ENCODE measurements around the gene LMF1.

The LMF1 gene

GRCh38 chr16:999677-1000076 is 28.9 kb upstream of the LMF1 start:
- Histone ChIP-seq H3K27ac (ENCODE audit: low read length) (no peak overlapping the region), H3K27me3 (ENCODE audit: insufficient read depth, low read length) (peaks cover 26% of the 10 kb centered on the region), H3K36me3 (ENCODE audit: insufficient read depth, low read depth, low read length) (no peaks in the 10 kb centered on the region), H3K9ac (ENCODE audit: low read depth, low read length) (no peak overlapping the region), H3K4me3 (ENCODE audit: low read length) (no peak overlapping the region), H3K9me3 (ENCODE audit: insufficient read depth, low read depth, low read length) (no peaks in the 10 kb centered on the region), H3K4me1 (ENCODE audit: insufficient read depth, low read length) (0 out of 2 replicates have a peak, but pooled peaks cover 4% of the 10 kb centered on the region)

- 0 out of 2 replicates have a peak, but pooled peaks cover 4% of the 10 kb centered on the region for H3K4me1 ChIP-seq (ENCODE audit: insufficient read depth, low read length)
- peaks cover 29% of the 10 kb centered on the region for H3K27me3 ChIP-seq (ENCODE audit: insufficient read depth, low read length)
- H3K27ac ChIP-seq (ENCODE audit: low read length) = no peak overlapping the region
- no peak overlapping the region for H3K9ac ChIP-seq (ENCODE audit: low read depth, low read length)
- H3K36me3 ChIP-seq (ENCODE audit: insufficient read depth, low read depth, low read length) = no peaks in the 10 kb centered on the region
- no peak overlapping the region for H3K4me3 ChIP-seq (ENCODE audit: low read length)
- no peaks in the 10 kb centered on the region for H3K9me3 ChIP-seq (ENCODE audit: insufficient read depth, low read depth, low read length)
Measured at GRCh38 chr16:998615-999014, 27.8 kb upstream of the LMF1 start.

DNA sequence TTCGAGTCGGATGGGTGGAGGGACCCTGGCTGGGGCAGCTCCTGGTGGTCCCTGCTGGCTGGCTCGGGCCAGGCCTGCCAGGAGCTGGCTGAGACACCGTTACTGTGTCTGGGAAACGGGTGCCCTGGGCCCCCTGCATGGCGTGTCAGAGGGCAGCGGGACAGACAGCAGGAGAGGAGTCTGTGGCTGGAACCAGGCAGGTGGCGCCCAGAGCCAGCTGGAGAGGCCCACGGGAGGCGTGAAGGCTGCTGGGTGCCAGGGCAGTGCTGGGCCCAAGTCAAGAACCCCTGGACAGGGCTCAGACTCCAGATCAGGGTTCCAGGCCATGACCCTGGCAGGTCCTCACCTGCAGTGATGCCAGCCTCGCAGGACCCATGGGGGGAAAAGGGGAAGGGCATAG is 27.4 kb upstream of the LMF1 start:
- Histone ChIP-seq H3K4me1 (ENCODE audit: insufficient read depth, low read length) (0 out of 2 replicates have a peak, but pooled peaks cover 4% of the 10 kb centered on the region), H3K4me3 (ENCODE audit: low read length) (no peak overlapping the region), H3K36me3 (ENCODE audit: insufficient read depth, low read depth, low read length) (no peaks in the 10 kb centered on the region), H3K27me3 (ENCODE audit: insufficient read depth, low read length) (peaks cover 29% of the 10 kb centered on the region), H3K27ac (ENCODE audit: low read length) (no peak overlapping the region), H3K9me3 (ENCODE audit: insufficient read depth, low read depth, low read length) (no peaks in the 10 kb centered on the region), H3K9ac (ENCODE audit: low read depth, low read length) (no peak overlapping the region)

- peak overlapping the region; percentile 41; the same call in 1 of the 2 replicates for H3K9ac ChIP-seq (ENCODE audit: low read depth, low read length)
- H3K27ac ChIP-seq (ENCODE audit: low read length) = no peak overlapping the region
- 0 out of 2 replicates have a peak, but pooled peaks cover 4% of the 10 kb centered on the region for H3K4me1 ChIP-seq (ENCODE audit: insufficient read depth, low read length)
- H3K36me3 ChIP-seq (ENCODE audit: insufficient read depth, low read depth, low read length) = no peaks in the 10 kb centered on the region
- H3K4me3 ChIP-seq (ENCODE audit: low read length) = peak overlapping the region; percentile 46; the same call in 1 of the 2 replicates
- no peaks in the 10 kb centered on the region for H3K9me3 ChIP-seq (ENCODE audit: insufficient read depth, low read depth, low read length)
- H3K27me3 ChIP-seq (ENCODE audit: insufficient read depth, low read length) = peaks cover 29% of the 10 kb centered on the region
Measured at GRCh38 chr16:997440-998051, 26.8 kb upstream of the LMF1 start.

- H3K9ac ChIP-seq (ENCODE audit: low read depth, low read length) = peak overlapping the region; percentile 41; the same call in 1 of the 2 replicates
Measured at GRCh38 chr16:996681-997080, 25.9 kb upstream of the LMF1 start.

DNA sequence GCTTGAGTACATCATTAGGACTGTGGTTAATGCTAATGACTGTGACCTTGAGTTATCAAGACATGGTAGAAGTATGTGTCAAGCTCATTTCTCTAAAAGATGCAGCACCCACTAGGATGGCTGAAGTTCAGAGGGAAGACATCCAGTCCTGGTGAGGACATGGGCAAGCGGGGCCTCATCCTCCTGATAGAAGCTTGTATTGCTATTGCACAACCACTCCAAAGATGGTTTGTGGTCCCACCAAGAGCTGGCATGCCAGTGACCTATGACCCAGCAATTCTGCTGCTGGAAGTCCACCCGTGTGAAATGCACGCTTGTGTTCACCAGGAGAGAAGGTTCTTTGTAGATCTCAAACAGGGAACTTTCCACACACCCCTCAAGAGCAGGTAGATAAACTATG is 25.0 kb upstream of the LMF1 start:
- no peak overlapping the region for H3K4me3 ChIP-seq (ENCODE audit: low read length)
- no peak overlapping the region for H3K9ac ChIP-seq (ENCODE audit: low read depth, low read length)
- H3K27me3 ChIP-seq (ENCODE audit: insufficient read depth, low read length) = peaks cover 29% of the 10 kb centered on the region
- 0 out of 2 replicates have a peak, but pooled peaks cover 4% of the 10 kb centered on the region for H3K4me1 ChIP-seq (ENCODE audit: insufficient read depth, low read length)
- H3K27ac ChIP-seq (ENCODE audit: low read length) = no peak overlapping the region
- no peaks in the 10 kb centered on the region for H3K9me3 ChIP-seq (ENCODE audit: insufficient read depth, low read depth, low read length)
- H3K36me3 ChIP-seq (ENCODE audit: insufficient read depth, low read depth, low read length) = no peaks in the 10 kb centered on the region

More at GRCh38 chr16:996681-997080, 25.9 kb upstream of the LMF1 start:
- Histone ChIP-seq H3K27ac (ENCODE audit: low read length) (no peak overlapping the region), H3K4me3 (ENCODE audit: low read length) (no peak overlapping the region), H3K36me3 (ENCODE audit: insufficient read depth, low read depth, low read length) (no peaks in the 10 kb centered on the region), H3K9me3 (ENCODE audit: insufficient read depth, low read depth, low read length) (no peaks in the 10 kb centered on the region), H3K27me3 (ENCODE audit: insufficient read depth, low read length) (peaks cover 29% of the 10 kb centered on the region), H3K4me1 (ENCODE audit: insufficient read depth, low read length) (0 out of 2 replicates have a peak, but pooled peaks cover 4% of the 10 kb centered on the region)

- no peak overlapping the region for H3K27ac ChIP-seq (ENCODE audit: low read length)
- H3K4me3 ChIP-seq (ENCODE audit: low read length) = no peak overlapping the region
Measured at GRCh38 chr16:995087-995486, 24.3 kb upstream of the LMF1 start.

DNA sequence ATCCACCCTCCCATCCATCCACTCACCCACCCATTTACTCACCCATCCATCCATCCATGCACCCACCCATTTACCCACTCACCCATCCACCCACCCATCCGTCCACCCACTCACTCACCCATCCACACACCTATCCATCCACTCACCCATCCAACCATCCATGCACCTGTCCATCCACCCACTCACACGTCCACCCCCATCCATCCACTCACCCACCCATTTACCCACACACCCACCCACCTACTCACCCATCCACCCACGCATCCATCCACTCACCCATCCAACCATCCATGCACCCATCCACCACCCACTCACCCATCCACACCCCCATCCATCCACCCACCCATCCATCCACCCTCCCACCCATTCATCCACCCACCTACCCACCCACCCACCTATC is 22.9 kb upstream of the LMF1 start:
- no peak overlapping the region for H3K4me3 ChIP-seq (ENCODE audit: low read length)
- 0 out of 2 replicates have a peak, but pooled peaks cover 4% of the 10 kb centered on the region for H3K4me1 ChIP-seq (ENCODE audit: insufficient read depth, low read length)
- H3K36me3 ChIP-seq (ENCODE audit: insufficient read depth, low read depth, low read length) = no peaks in the 10 kb centered on the region
- H3K9me3 ChIP-seq (ENCODE audit: insufficient read depth, low read depth, low read length) = no peaks in the 10 kb centered on the region
- H3K9ac ChIP-seq (ENCODE audit: low read depth, low read length) = no peak overlapping the region
- no peak overlapping the region for H3K27ac ChIP-seq (ENCODE audit: low read length)
- H3K27me3 ChIP-seq (ENCODE audit: insufficient read depth, low read length) = peaks cover 29% of the 10 kb centered on the region

More at GRCh38 chr16:995087-995486, 24.3 kb upstream of the LMF1 start:
- Histone ChIP-seq H3K4me1 (ENCODE audit: insufficient read depth, low read length) (0 out of 2 replicates have a peak, but pooled peaks cover 4% of the 10 kb centered on the region), H3K9ac (ENCODE audit: low read depth, low read length) (no peak overlapping the region), H3K9me3 (ENCODE audit: insufficient read depth, low read depth, low read length) (no peaks in the 10 kb centered on the region), H3K27me3 (ENCODE audit: insufficient read depth, low read length) (peaks cover 29% of the 10 kb centered on the region), H3K36me3 (ENCODE audit: insufficient read depth, low read depth, low read length) (no peaks in the 10 kb centered on the region)

- Histone ChIP-seq H3K9ac (ENCODE audit: low read depth, low read length) (no peak overlapping the region), H3K4me1 (ENCODE audit: insufficient read depth, low read length) (no peaks in the 10 kb centered on the region), H3K36me3 (ENCODE audit: insufficient read depth, low read depth, low read length) (no peaks in the 10 kb centered on the region), H3K27me3 (ENCODE audit: insufficient read depth, low read length) (peaks cover 17% of the 10 kb centered on the region; the same call in 1 of the 2 replicates), H3K27ac (ENCODE audit: low read length) (no peak overlapping the region), H3K4me3 (ENCODE audit: low read length) (no peak overlapping the region), H3K9me3 (ENCODE audit: insufficient read depth, low read depth, low read length) (no peaks in the 10 kb centered on the region)
Measured at GRCh38 chr16:991773-992172, 21.0 kb upstream of the LMF1 start.

DNA sequence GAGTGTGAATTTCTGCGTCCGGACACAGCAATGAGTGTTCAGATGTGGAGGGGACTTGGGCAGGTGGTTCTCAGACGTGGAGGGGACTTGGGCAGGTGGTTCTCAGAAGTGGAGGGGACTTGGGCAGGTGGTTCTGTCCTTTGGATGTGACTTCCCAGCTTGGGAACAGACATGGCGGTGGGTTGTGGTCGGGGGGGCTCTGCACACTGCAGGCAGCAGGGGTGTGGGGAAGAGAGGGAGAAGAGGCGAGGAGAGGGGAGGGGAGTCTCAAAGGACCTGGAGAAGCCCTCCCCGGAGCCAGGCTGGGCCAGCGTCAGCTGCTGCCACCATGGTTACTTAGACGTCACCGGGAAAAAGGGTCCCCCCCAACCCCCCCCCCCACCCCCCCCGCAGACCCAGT is 20.6 kb upstream of the LMF1 start:
- Histone ChIP-seq H3K4me1 (ENCODE audit: insufficient read depth, low read length) (no peaks in the 10 kb centered on the region), H3K9ac (ENCODE audit: low read depth, low read length) (no peak overlapping the region)

GRCh38 chr16:990516-991291 is 19.9 kb upstream of the LMF1 start:
- no peak overlapping the region for H3K9ac ChIP-seq (ENCODE audit: low read depth, low read length)
- no peak overlapping the region for H3K27ac ChIP-seq (ENCODE audit: low read length)
- no peaks in the 10 kb centered on the region for H3K36me3 ChIP-seq (ENCODE audit: insufficient read depth, low read depth, low read length)
- no peaks in the 10 kb centered on the region for H3K9me3 ChIP-seq (ENCODE audit: insufficient read depth, low read depth, low read length)
- H3K4me1 ChIP-seq (ENCODE audit: insufficient read depth, low read length) = no peaks in the 10 kb centered on the region
- H3K27me3 ChIP-seq (ENCODE audit: insufficient read depth, low read length) = 0 out of 2 replicates have a peak, but pooled peaks cover 11% of the 10 kb centered on the region
- H3K4me3 ChIP-seq (ENCODE audit: low read length) = no peak overlapping the region

More for the DNA sequence above, 20.6 kb upstream of the LMF1 start:
- Histone ChIP-seq H3K4me3 (ENCODE audit: low read length) (no peak overlapping the region), H3K27me3 (ENCODE audit: insufficient read depth, low read length) (peaks cover 13% of the 10 kb centered on the region; the same call in 1 of the 2 replicates), H3K36me3 (ENCODE audit: insufficient read depth, low read depth, low read length) (no peaks in the 10 kb centered on the region), H3K27ac (ENCODE audit: low read length) (no peak overlapping the region), H3K9me3 (ENCODE audit: insufficient read depth, low read depth, low read length) (no peaks in the 10 kb centered on the region)
